NCI-H446 treated with DMSO at 0.1 percent for 48 hours (cell line): ENCODE measurements around the gene CYP26B1.

Experiments used
- DNase-seq: peaks from one replicate; lab custom pipeline; 2025; lab: John Stamatoyannopoulos, UW

Gene CYP26B1

DNA sequence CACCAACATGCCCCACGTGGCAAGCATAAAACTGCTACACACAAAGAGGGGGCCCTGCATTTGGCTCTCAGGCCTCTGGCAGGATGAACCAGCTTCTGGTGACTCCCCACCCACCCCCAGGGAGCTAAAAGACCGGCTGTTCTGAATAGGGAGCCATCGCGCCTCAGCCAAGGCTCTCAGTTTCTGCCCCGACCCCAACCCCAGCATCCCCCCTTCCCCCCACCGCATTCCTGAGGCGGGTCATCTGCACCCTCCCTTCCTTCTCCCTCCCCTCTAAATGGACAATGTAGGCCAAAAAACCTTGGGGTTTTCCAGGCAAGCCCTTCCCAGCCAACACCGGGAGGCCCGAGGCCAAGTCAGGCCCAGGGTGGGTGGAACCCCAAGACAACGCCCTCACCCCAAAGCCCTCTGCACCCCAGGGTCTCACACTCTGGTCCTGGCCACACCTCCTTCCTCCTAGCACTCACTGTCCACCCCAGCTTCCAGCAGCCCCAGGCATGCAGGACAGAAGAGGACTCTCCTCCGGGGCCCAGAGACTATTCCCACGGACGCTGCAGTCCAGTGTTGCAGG is 5.7 kb downstream of the CYP26B1 start:
- no peak for DNase-seq

DNA sequence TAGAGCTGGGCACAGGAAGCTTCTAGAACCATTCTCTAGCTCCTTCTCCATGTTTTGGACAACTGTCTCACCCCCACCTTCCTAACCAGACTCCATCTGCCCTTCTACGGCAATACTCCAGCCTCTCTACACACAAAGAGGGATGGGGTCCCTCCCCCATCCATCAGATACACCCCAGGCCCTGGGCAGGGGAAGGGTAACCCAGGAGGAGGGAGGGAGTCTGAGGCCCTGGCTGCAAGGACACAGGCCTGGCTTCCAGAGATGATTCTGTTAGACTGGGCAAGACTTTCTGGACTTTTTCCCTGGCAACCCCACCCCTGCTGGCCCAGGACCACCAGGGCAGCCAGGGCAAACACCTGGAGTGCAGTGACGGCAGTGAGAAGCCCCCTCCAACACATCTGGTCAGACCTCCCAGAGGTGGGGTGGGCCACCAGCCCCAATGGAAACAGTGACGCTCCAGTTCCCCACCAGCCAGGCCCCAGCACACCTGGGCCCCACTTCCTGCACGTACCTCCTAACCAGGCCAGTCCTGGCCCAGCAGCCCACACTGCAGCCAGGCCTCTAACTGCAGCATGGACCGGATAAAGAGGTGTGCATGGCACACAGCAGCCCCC is 6.5 kb downstream of the CYP26B1 start:
- DNase-seq, result no peak

DNA sequence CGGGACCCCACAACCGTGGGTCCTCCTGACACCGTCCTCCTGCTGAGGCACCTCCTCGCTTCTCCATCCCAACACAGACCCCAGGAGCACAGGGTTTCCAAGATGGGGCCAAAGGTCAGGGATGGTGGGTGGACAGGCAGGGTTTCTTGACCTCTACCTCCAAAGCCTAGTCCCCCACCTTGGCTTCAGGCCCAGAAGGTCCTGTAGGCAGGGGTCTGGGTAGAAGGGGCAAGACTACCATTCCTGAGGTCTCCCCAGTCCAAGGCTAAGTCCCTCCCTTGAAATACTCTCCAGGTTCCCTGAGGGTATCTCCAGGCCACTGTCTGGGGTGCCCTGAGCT is 7.1 kb downstream of the CYP26B1 start:
- no peak for DNase-seq

DNA sequence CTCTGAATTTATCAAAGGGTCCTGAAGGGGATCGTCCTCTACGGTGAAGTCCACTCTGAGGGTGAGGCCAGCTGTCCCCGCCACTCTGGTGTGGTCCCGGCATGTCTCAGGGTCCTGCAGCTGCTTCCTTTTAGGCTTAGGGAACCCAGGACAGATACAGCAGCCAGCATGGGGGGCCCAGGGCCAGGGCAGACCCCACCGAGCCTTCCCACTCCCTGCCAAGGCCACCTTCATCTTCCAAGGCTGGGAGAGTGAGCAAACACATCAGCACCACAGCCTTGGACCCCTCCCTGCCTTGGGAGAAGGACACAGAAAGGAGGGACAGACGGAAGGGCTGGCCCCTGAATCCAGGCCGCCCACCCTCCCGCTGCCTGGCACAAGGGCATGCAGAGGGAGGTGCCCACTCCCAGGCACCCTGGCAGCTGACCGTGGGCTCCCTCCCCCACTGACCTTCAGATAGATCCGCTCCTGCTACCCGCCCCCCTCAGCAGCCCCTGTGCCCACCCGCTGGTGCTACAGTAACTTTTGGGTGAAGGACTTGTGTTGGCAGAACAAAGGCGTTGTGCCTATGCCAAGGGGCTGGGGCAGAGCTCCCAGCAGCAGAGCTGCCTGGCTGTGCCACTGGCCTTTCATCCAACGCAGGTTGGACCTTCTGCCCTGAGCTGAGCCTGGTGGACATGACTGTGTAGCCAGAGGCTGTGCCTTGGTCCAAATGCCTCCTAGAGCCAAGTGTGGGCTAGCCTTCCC is 7.6 kb downstream of the CYP26B1 start:
- no peak for DNase-seq

DNA sequence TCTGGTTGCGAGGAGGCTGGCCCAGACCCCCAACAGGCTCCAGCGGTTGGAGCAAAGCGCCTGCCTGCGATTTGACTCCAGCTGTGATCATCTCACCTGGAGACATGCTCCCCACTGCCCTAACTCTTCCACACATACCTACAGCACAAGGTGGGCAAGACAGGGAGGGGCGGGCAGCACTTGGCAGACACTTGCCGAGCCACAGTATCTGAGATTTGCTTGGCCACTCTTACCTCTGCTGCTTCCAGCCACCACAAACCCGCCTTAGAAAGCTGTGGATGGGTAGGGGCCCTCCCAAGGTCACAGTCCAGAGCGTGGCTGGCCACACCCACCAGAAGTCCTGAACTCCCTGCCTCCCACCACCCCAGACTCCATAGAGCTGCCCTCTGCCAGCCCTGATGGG is 8.2 kb downstream of the CYP26B1 start:
- no peak for DNase-seq

DNA sequence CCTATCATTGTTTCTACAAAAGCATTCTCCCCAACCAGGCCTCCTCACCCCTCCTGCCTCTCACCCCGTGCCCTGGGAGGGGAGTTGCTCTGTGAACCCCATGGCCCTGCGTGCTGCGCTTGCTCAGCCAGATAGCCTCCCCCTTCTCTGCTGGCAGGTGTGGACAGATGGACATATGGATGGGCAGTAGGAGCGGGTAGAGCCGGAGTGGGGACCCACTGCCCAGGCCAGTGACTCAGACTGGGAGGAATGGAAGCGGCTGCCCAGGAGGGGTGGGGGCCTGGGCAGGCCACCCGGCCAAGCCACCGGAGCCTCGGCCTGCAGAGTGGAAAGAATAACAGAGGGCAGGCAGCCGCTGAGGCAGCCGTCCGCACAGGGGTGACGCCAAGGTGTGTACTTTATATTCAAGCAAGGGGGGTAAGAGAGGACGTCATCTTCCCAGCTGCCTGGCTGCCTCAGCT is 8.7 kb downstream of the CYP26B1 start:
- DNase-seq, result no peak

DNA sequence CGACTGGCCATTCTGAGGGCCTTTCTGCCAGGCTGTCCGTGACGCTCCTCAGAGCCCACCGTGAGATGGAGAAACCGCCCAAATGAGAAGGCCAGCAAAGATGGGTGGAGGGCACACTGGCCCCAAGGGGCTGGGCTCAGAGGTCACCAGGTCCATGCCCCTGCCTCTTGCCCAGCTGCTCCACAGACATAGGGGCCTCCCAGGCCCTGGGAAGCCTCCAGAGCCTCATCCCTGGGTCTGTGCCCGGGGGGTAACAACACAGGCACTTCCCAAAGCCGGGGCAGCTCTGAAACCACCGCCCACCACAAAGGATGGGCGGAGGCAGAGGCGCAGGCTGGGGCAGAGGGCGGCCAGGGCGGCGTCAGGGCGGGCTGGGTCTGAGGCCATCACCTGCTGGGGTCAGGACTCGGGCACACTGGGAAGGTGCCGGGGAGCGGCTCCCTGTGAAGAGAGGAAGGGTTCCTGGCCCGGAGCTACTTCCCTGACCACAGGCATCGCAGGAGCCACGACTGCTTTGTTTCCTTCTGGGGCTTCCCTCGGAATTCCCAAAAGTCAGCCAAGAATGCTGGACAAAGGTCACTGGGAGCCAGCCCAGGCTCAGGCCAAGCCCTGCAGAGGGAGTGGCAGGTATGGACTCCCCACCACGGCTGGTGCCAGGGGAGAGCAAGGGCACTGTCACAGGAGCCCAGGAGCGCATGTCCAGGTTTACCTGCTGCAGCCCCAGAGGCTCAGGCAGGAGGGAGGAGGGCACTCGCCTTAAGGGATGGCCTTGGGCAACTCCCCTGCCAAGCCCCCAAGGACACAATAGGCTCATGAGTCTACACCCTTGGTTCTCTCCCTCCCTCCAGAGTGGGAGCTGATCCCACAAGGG is 9.4 kb downstream of the CYP26B1 start:
- DNase-seq, result no peak

DNA sequence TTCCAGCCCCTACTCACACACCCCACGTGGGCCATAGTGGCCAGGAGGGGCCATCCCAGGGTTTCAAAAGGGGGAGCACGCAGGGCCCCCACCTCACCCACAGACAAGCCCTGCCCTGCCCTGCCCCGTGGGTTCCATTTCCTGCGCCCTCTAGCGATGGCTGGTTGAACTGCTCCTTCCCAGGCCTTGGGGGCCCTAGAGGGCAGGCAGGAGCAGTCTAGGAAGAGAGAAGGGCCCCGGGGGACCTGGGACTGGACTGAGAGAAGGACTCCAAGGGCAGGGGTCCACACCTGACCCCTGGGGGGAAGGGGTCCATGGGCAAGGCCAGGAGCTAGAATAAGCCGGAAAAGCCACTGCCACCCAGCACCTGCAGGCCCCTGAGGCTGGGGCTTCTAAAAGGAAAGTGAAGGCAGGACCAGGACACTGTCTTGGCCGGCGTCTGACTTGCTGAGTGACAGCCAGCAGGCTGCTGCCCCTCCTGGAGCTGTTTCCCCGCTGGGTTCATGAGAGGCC is 10.1 kb downstream of the CYP26B1 start:
- DNase-seq, result no peak

DNA sequence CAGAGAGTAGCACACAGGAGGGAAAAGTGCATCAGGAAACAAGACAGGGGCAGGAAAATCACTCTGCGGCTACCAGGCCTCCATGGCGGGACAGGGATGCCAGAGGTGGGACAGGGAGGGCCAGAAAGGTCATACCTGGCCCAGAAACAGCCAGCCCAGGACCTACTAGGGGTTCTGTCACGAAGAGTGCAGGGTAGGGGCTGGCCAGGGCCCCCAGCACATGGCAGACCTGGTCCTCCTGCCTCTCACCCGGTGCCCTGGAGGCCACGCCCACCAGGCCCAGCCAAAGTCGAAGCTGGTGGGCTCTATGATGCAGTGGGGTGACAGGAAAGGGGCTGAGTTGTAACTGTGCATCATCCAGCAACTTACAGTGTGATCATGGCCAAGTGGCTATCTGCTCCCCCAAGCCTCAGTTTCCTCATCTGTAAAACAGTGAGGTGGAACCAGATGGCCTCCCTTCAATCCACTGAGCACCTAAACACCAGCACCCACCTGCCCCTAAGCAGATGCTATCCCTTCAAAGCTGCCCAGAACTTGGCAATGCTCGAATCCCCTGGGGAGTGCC is 10.6 kb downstream of the CYP26B1 start:
- no peak for DNase-seq

DNA sequence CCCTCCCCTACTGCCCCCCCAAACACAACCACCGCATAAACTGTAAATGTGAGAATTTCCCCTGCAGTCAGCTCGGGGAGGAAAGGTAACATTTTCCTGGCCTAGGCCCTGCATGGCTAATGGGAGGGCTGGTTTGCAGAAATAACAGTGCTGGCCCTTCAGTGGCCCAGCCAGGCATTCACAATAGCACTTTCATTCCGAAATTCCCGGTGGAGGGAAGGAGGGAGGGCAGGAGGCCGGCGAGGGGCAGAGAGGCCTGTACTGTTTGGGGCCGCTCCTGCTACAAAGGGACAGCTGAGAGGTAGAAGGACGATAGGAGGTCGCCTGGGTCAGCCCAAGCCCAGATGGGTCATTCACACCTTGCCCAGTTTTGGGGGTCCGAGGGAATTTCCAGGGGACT is 11.3 kb downstream of the CYP26B1 start:
- no peak for DNase-seq

DNA sequence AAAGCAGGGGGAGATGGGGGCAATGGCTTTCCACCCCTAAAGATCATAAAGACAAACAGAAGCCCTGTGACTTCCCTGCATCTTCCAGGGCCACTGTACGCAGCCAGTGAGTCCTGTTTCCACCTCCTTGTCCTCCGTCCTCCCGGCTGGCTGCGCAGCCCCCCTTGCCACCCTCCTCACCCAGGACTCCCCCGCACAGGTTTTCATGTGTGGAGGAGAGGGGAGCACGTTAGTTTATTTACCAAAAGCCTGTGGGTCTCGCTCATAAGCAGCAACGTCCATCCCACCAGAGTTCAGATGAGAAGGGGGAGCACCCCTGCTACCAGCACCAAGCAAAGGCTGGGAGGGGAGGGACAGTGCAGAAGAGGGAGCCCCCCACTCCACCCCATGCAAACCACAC is 11.7 kb downstream of the CYP26B1 start:
- no peak for DNase-seq

DNA sequence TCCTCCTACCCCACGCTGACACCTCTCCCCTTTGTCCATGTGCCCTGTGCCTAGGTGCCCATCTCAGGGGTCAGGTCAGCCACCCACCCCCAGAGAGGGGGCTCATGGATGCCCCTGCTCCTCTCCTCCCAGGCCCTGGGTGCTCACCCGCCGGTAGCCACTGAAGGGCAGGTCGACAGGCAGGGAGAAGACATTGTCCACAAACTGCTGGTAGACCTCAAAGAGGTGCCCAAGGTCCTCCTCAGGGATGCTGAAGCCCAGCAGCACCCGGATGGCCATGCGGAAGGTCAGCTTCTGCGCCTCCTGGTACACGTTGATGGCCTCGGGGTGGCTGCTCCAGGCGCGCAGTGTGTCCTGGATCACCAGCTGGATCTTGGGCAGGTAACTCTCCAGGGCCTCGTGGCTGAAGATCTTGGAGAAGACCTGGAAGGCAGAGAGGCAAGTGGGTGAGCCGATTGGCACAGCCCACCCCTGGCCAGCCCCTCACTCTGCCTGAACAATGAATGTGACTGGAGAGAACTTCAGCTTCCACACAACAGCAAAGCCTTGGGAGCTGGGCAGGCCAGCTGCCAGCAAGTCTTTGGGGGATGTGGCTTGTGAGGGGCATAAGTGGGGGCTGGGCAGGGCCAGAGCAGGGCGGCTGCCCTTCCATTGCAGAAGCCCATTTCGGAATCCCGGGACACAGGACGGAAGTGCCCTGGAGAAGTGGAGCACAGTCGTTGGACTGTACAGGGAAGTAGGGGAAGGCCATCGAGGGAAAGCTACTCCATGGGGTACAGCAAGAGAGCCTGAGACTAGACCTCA is 12.5 kb downstream of the CYP26B1 start:
- DNase-seq, result no peak

DNA sequence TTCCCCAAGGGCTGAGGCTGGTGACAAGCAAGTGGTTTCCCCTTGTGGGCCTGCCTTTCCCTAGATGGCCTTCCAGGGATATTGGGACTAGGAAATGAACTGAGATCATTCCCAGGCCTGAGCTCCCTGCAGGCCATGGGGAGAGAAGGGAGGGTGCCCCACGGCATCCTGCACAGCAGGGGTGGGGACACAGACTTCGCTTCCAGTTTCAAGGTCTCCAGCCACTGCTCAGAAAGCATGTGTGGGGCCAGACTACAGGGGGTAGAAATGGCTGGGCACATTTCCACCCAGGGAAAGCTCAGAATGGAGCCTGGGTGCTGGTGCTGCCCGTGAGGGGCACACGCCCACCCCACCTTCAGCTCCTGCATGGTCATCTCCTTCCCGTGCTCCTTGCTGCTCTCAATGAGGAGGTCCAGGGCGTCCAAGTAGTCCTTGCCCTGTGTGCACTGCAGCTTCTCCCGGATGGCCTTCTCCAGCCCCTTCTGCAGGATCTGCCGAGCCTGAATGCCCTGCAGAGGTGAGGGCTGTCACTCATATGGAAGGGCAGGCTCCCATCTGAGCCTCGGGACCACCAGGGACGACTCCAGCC is 13.2 kb downstream of the CYP26B1 start:
- DNase-seq, result no peak

DNA sequence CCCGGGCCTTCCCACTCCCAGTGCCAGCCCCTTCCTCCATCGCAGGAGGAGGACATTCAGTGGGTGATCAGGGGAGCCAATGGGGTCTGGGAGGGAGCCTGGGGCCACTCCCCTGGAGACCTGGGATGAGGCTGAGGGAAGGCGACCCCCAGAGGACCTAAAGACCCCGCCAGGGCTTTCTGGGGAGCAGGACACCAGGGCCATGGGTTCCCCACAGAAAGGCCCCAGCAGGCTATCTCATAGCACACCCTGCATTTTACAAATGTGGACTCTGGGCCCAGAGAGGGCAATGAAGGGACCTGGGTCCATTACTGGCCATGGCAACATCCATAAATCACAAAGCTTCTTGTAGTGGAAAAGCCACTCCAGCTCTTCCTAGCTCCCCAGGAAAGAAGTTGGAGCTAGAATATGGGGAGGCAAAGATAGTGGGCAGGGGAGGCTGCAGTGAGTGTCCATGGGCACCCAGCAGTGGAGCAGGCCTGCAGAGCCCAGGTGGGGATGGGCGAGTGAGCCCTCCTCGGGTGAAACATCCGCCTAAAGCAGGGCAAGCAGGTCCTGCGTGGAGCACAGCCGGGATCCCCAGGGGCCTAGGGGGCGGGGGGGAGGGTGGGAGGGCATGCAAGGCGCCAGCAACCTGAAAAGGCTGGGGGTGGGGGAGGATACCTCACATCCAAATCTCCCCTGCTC is 13.8 kb downstream of the CYP26B1 start:
- DNase-seq, result no peak

DNA sequence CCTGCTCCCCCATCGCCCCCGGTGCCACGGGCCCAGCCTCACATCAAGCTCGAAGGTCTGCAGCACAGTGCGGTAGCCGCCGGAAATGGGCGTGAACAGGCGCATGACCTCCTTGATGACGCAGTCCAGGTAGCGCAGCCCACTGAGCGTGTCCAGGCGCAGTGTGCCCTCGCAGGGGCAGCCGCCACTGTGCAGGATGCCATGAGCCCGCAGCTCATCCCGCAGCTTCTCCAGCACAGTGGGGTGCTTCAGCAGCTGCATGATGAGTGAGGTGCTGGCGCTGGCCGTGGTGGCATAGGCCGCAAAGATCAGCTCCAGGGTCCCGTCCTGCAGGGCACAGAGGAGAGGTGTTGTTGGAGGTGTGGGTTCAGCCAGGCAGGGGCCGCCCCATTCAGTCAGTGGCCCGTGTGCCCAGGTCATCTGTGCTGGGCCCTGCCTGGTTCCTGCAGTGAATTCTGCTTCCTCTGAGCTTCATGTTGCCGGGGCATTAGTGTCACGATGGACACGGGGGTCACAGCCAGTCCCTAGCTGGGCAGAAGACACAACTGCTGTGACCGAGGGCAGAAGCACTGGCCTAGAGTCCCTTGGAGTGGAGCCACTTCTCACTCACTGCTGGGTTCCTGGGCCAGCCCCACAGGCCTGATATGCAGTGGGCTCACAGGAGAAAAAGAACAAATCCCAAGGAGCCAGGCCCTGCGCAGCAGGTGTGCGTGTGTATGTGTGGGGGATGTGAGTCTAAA is 14.5 kb downstream of the CYP26B1 start:
- DNase-seq, result no peak

DNA sequence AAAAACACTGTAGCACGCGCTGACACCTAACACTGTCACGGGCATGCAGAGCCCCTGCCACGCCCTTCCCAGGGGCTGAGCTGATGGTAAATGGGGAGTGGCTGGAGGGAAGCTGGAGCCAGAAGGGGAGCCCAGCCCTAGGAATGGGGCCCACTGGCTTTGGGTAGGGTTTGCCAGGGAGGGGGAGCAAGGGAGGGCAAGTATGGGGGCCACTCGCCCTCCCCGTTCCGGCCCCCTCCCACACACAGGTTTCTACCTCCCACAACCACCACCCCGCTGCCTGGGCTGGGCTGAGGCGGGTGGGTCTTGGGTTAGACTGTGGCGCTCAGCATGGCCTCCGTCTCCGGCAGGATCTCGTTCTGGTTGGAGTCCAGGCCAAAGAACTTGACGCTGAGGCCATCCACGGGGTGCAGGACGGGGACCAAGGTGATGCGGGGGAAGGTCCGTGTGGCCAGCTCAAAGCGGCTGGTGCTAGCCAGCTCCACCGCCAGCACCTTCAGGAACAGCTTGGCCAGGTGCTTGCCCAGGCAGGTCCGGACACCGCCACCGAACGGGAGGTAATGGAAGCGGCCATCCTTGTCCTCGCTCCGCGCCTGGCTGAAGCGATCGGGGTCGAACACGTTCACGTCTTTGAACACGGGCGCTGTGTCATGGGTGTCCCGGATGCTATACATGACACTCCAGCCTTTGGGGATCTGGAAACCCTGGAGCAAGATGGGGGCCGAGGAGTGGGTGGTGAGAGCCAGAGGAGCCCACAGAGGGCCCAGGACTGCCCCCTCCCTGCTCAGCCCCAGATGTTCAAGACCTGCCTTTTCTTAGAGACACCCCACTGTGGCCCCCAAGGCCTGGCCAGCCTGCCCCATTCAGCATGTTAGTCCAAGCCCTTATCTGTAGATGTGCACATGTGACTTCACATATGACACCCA is 15.5 kb downstream of the CYP26B1 start:
- DNase-seq, result no peak

DNA sequence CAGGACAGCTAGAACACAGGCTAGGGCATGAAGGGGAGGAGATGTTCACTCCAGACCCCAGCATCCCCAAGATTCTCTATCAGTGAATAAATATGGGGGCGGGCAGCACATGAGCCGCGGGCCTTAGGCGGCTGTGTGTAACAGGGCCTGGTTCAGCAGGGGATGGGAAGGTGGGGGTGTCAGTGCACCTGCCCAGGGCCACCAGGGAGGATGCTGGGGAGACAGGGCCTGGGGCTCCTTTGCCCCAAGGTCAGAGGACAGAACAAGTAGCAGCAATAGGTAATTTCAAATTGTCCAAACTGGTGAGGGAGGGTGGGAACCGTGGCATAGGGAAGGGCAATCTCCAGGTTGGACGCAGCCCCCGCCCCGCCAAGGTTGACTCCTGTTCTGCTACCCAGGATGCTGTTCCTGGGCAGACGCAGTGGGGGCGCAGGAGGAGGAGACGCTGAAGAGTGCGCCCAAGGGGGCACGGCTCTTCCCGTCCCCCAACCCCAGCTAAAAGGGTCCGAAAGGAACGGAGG is 16.2 kb downstream of the CYP26B1 start:
- no peak for DNase-seq

DNA sequence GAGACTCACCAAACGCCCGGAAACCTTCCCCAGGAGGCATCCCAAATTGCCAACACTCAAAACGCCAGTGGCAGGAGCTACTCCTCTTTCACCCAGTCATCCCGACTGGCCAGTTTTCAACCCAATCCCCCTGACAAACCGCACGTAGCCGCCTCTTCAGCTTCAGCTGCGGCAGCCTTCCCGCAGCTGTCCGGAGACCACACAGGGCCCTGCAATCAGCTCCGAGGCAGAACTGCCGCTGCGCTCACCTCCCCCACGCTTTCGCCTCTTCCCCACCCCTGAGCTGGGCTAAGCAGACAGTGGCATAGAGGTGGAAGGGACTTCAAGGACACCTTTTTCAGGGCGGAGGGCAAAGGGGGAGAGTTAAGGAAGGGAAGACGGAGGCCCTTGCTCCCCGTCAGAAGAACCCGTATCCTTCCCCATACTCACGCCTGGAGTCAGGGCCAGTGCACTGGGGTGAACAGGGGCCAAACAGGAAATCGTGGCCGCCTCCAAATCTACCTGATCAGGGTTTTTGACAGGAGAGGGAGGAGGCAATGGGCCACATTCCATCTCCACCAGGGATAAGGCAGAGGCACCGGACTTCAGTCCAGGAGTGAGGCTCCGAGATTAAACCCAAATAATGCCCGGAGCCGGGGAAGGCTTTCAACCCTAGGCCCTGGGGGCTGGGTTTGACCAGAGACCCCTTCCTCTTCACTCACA is 16.9 kb downstream of the CYP26B1 start:
- no peak for DNase-seq
